H1 (cell line): Measurements from ENCODE around the gene TCERG1L. TPM values are rescaled to one million over a fixed set of nuclear protein-coding genes. Genes with fewer than 3 reads are reported as not detected.

ENCODE experiments used
- CTCF ChIA-PET: fragments of 300-600 bp; sonication (Branson Sonifier 250); formaldehyde crosslinking; loops from one replicate; lab custom pipeline; 2021; ENCODE audit not compliant: partially characterized antibody; lab: Charles Lee
- POLR2A ChIA-PET: fragments of 300-600 bp; sonication (Branson Sonifier 250); formaldehyde crosslinking; loops from one replicate; lab custom pipeline; 2021; ENCODE audit warnings: inconsistent platforms; ENCODE audit not compliant: partially characterized antibody; lab: Charles Lee
- DNase-seq, 2 experiments: peaks; one replicate each; pipeline versions ENCODE4 v3.0.0 to v3.0.0-alpha.2; 2010 to 2022; ENCODE audit warnings: low spot score in 2 of 2, low read depth in 1 of 2, mixed read lengths in 1 of 2
- FAIRE-seq: peaks from 2 replicates; lab custom pipeline; 2011; peaks lifted over from hg19 to GRCh38; lab: Jason Lieb, UNC
- H2AFZ ChIP-seq: 2 replicates; pipeline ENCODE4 v1.8.1; 2012; ENCODE audit warnings: low read length, inconsistent platforms
- H2AK5ac ChIP-seq: 2 replicates; pipeline ENCODE4 v1.6.1; 2013; ENCODE audit warnings: low read depth, low read length
- H2BK120ac ChIP-seq: replicated peaks from 2 replicates; pipeline ENCODE3; 2013; ENCODE audit warnings: low read depth, low read length, inconsistent platforms
- H2BK12ac ChIP-seq: 2 replicates; pipeline ENCODE4 v1.6.1; 2013; ENCODE audit warnings: low read depth, low read length
- H2BK15ac ChIP-seq: 2 replicates; pipeline ENCODE4 v1.6.1; 2013; ENCODE audit warnings: low read length
- H2BK20ac ChIP-seq: 2 replicates; pipeline ENCODE4 v1.6.1; 2013; ENCODE audit warnings: low read length
- H2BK5ac ChIP-seq: 2 replicates; pipeline ENCODE4 v1.6.1; 2013; ENCODE audit warnings: low read depth, low read length
- H3K14ac ChIP-seq: 2 replicates; pipeline ENCODE4 v1.6.1; 2013; ENCODE audit warnings: inconsistent platforms; ENCODE audit not compliant: insufficient read length
- H3K18ac ChIP-seq: 2 replicates; pipeline ENCODE4 v1.6.1; 2013; ENCODE audit warnings: low read length; ENCODE audit errors: extremely low read depth
- H3K23ac ChIP-seq: 2 replicates; pipeline ENCODE4 v1.6.1; 2013; ENCODE audit warnings: inconsistent platforms; ENCODE audit not compliant: insufficient read length
- H3K23me2 ChIP-seq: 2 replicates; pipeline ENCODE4 v1.6.1; 2013; ENCODE audit warnings: low read depth, low read length
- H3K27ac ChIP-seq: 2 replicates; pipeline ENCODE4 v1.6.1; 2011; ENCODE audit warnings: low read depth, low read length, inconsistent platforms
- H3K27me3 ChIP-seq, 4 experiments: replicated peaks in 1 of 4; 1 replicate in 1 of 4; 2 replicates in 3 of 4; pipeline versions ENCODE4 v1.6.1 to v1.8.1; 2011 to 2013; ENCODE audit warnings: low read length in 3 of 4, mild to moderate bottlenecking in 3 of 4, inconsistent platforms in 2 of 4, mixed read lengths in 2 of 4, moderate library complexity in 1 of 4; ENCODE audit not compliant: control insufficient read depth in 3 of 4, insufficient read depth in 3 of 4; ENCODE audit errors: extremely low read depth in 1 of 4
- H3K36me3 ChIP-seq, 4 experiments: 2 replicates each; pipeline versions ENCODE4 v1.6.1 to v1.8.1; 2011 to 2013; ENCODE audit warnings: mild to moderate bottlenecking in 4 of 4, low read length in 3 of 4, moderate library complexity in 2 of 4, control low read depth in 1 of 4, inconsistent platforms in 1 of 4; ENCODE audit not compliant: insufficient read depth in 4 of 4, control insufficient read depth in 2 of 4
- H3K4ac ChIP-seq: replicated peaks from 2 replicates; pipeline ENCODE3; 2013; ENCODE audit warnings: low read length, low read depth, mixed read lengths, inconsistent platforms; ENCODE audit not compliant: insufficient read length
- H3K4me1 ChIP-seq, 4 experiments: replicated peaks in 1 of 4; 1 replicate in 1 of 4; 2 replicates in 3 of 4; pipeline versions ENCODE4 v1.6.1 to v1.8.1; 2011 to 2013; ENCODE audit warnings: low read length in 3 of 4, inconsistent platforms in 2 of 4, mixed read lengths in 1 of 4; ENCODE audit not compliant: insufficient read depth in 4 of 4, control insufficient read depth in 3 of 4
- H3K4me2 ChIP-seq, 2 experiments: 2 replicates each; pipeline versions ENCODE4 v1.6.1 to v1.8.1; 2011 to 2013; ENCODE audit warnings: low read depth in 2 of 2, low read length in 2 of 2, control low read depth in 1 of 2, inconsistent platforms in 1 of 2, mild to moderate bottlenecking in 1 of 2; ENCODE audit not compliant: insufficient read depth in 1 of 2
- H3K4me3 ChIP-seq, 4 experiments: fragments of 200-600, 300-600 bp in 1 of 4; sonication (generic), shearing (Covaris generic), sonication (Bioruptor Twin) in 1 of 4; 2 replicates each; pipeline versions ENCODE4 v1.5.1 to v1.8.1; 2011 to 2016; ENCODE audit warnings: low read length in 4 of 4, low read depth in 3 of 4, control low read depth in 2 of 4, inconsistent platforms in 2 of 4, mild to moderate bottlenecking in 2 of 4, mixed read lengths in 1 of 4, moderate library complexity in 1 of 4; ENCODE audit not compliant: insufficient read depth in 2 of 4; ENCODE audit errors: extremely low read depth in 1 of 4
- H3K56ac ChIP-seq: replicated peaks from 2 replicates; pipeline ENCODE3; 2013; ENCODE audit warnings: low read depth, mild to moderate bottlenecking, mixed read lengths, low read length, inconsistent platforms; ENCODE audit not compliant: insufficient read length
- H3K79me1 ChIP-seq: 2 replicates; pipeline ENCODE4 v1.6.1; 2013; ENCODE audit warnings: low read depth, low read length, control low read depth
- H3K79me2 ChIP-seq, 2 experiments: 2 replicates each; pipeline versions ENCODE4 v1.6.1 to v1.8.1; 2012 to 2013; ENCODE audit warnings: low read length in 2 of 2, mild to moderate bottlenecking in 2 of 2, inconsistent platforms in 1 of 2; ENCODE audit not compliant: insufficient read depth in 2 of 2, control insufficient read depth in 1 of 2
- H3K9ac ChIP-seq, 4 experiments: replicated peaks in 1 of 4; 1 replicate in 1 of 4; 2 replicates in 3 of 4; pipeline versions ENCODE4 v1.6.1 to v1.8.1; 2011 to 2013; ENCODE audit warnings: low read depth in 3 of 4, low read length in 3 of 4, control low read depth in 2 of 4, mild to moderate bottlenecking in 2 of 4, moderate library complexity in 2 of 4, inconsistent platforms in 1 of 4; ENCODE audit errors: extremely low read depth in 1 of 4
- H3K9me3 ChIP-seq, 2 experiments: 2 replicates each; pipeline versions ENCODE4 v1.6.1 to v1.8.1; 2012 to 2013; ENCODE audit warnings: mild to moderate bottlenecking in 2 of 2, moderate library complexity in 2 of 2, control low read depth in 1 of 2, inconsistent platforms in 1 of 2, low read depth in 1 of 2, low read length in 1 of 2, mixed read lengths in 1 of 2; ENCODE audit not compliant: insufficient read depth in 2 of 2
- H4K20me1 ChIP-seq, 2 experiments: replicated peaks in 1 of 2; 2 replicates each; pipeline versions ENCODE3 to v1.8.1; 2011 to 2013; ENCODE audit warnings: inconsistent platforms in 2 of 2, low read length in 2 of 2, mild to moderate bottlenecking in 1 of 2; ENCODE audit not compliant: insufficient read depth in 2 of 2, control insufficient read depth in 1 of 2
- H4K5ac ChIP-seq: 2 replicates; pipeline ENCODE4 v1.6.1; 2013; ENCODE audit warnings: low read length, low read depth, mixed read lengths, inconsistent platforms; ENCODE audit not compliant: insufficient read length
- H4K8ac ChIP-seq: 2 replicates; pipeline ENCODE4 v1.8.0; 2013; ENCODE audit warnings: mild to moderate bottlenecking, moderate library complexity, low read length, inconsistent platforms; ENCODE audit not compliant: insufficient read depth; ENCODE audit errors: extremely low read depth
- H4K91ac ChIP-seq: replicated peaks from 2 replicates; pipeline ENCODE3; 2013; ENCODE audit warnings: low read length, mixed read lengths, inconsistent platforms; ENCODE audit not compliant: insufficient read length
- BRCA1 ChIP-seq: IDR thresholded peaks from 2 replicates; pipeline ENCODE4 v1.6.1; 2012; ENCODE audit warnings: low read depth, low read length, improper control_type of control experiment
- CHD1 ChIP-seq: IDR thresholded peaks from 2 replicates; pipeline ENCODE4 v1.6.1; 2012; ENCODE audit warnings: low read depth, low read length, improper control_type of control experiment
- FOSL1 ChIP-seq: IDR thresholded peaks from 2 replicates; pipeline ENCODE4 v1.6.1; 2011; ENCODE audit warnings: mild to moderate bottlenecking, low read depth, low read length, moderate library complexity; ENCODE audit not compliant: insufficient read depth
- KDM5A ChIP-seq: fragments of 200-600 bp; IDR thresholded peaks from 2 replicates; pipeline ENCODE4 v1.7.1; 2012; ENCODE audit warnings: mild to moderate bottlenecking, low read length, inconsistent platforms, mixed read lengths
- NANOG ChIP-seq: IDR thresholded peaks from 2 replicates; pipeline ENCODE4 v1.6.1; 2011; ENCODE audit warnings: low read length, low read depth, mild to moderate bottlenecking, inconsistent platforms; ENCODE audit not compliant: insufficient read depth, poor library complexity, severe bottlenecking
- NRF1 ChIP-seq: IDR thresholded peaks from 2 replicates; pipeline ENCODE4 v1.6.1; 2011; ENCODE audit warnings: mild to moderate bottlenecking, low read depth, low read length, improper control_type of control experiment
- POLR2AphosphoS5 ChIP-seq: IDR thresholded peaks from 2 replicates; pipeline ENCODE4 v1.6.1; 2011; ENCODE audit warnings: low read depth, low read length
- RXRA ChIP-seq: IDR thresholded peaks from 2 replicates; pipeline ENCODE4 v1.6.1; 2011; ENCODE audit warnings: low read depth, mild to moderate bottlenecking, low read length, moderate library complexity; ENCODE audit not compliant: insufficient read depth
- SIRT6 ChIP-seq: IDR thresholded peaks from one replicate; pipeline ENCODE4 v1.7.1; 2012; ENCODE audit warnings: low read length, inconsistent platforms
- SP1 ChIP-seq: IDR thresholded peaks from 2 replicates; pipeline ENCODE4 v1.6.1; 2011; ENCODE audit warnings: low read depth, low read length
- TEAD4 ChIP-seq: IDR thresholded peaks from 2 replicates; pipeline ENCODE4 v1.6.1; 2012; ENCODE audit warnings: low read depth, low read length, inconsistent platforms, mixed read lengths
- WGBS, 2 experiments: shearing (Covaris generic) in 1 of 2; methylation state at CpG; one replicate each; pipeline versions ENCODE4 v1.1.6 to v1.1.7; 2013 to 2015; ENCODE audit warnings: low lambda C conversion rate in 2 of 2, mixed read lengths in 2 of 2, inconsistent platforms in 1 of 2, low coverage in 1 of 2, missing lambda C conversion rate in 1 of 2; ENCODE audit not compliant: insufficient replicate concordance in 2 of 2, insufficient coverage in 1 of 2, insufficient read length in 1 of 2; ENCODE audit errors: extremely low coverage in 1 of 2, missing lambda C conversion rate in 1 of 2; 5-methylcytosine and 5-hydroxymethylcytosine counted together
- polyA plus RNA-seq, 7 experiments: library from polyadenylated mRNA; depleted of rRNA in 3 of 7; stranded (reverse) in 5 of 7; unstranded in 2 of 7; fragments of >200 nt in 5 of 7; fragments of 200-250 nt in 2 of 7; gene quantifications; 1 replicate in 5 of 7; 2 replicates in 1 of 7; 4 replicates in 1 of 7; pipeline versions ENCODE4 v1.2.1 to v1.2.3, GENCODE V29; 2011 to 2013; ENCODE audit warnings: missing spikeins in 2 of 7, mixed read lengths in 2 of 7
- total RNA-seq: library from RNA; stranded (reverse); fragmentation: NEBNext Ultra II Directional; extraction: Animal tissue kit (Norgen Biotek cat#: 25700); gene quantifications from 2 replicates; pipeline ENCODE4 v1.2.1, GENCODE V29; 2021
- TF ChIP-seq, protein P1 (sequence below): IDR thresholded peaks from 2 replicates; pipeline ENCODE4 v1.6.1; 2012; ENCODE audit warnings: inconsistent platforms
- TF ChIP-seq, protein P2 (sequence below): IDR thresholded peaks from 2 replicates; pipeline ENCODE4 v1.6.1; 2012; ENCODE audit warnings: low read length, inconsistent platforms

TCERG1L gene
- total and polyA plus RNA-seq, 2 of the 8 experiments (the other 6 are each of a cell fraction or from before 2014, with no cell fraction given) = 3.9 to 6.9 TPM

DNA sequence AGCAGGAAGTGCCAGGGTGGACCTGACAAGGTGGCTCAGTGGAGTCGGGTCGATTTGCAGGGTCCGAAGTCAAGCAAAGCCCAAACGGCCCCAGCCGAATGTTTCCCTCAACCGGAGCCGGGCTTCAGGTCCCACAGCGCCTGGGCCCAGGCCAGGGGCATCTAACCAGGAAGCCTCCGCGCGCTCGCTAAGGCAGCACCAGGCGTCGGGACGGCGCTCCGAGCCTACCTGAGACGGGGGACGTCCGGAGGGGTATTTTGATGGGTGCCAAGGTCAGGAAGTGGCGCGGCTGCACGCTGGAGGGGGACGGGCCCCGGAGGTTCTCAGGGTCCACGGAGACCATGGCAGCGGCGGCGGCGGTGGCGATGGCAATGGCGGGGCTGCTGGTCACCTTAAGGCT is 51.5 kb downstream of the TCERG1L start:
- POLR2A ChIA-PET = no interaction called here
- FAIRE-seq = no peak
- no peak for TF ChIP-seq FOSL1
- no peak for TF ChIP-seq BRCA1
- TF ChIP-seq, protein P1, sequence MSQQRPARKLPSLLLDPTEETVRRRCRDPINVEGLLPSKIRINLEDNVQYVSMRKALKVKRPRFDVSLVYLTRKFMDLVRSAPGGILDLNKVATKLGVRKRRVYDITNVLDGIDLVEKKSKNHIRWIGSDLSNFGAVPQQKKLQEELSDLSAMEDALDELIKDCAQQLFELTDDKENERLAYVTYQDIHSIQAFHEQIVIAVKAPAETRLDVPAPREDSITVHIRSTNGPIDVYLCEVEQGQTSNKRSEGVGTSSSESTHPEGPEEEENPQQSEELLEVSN = no peak
- TF ChIP-seq RXRA = no peak
- TF ChIP-seq KDM5A = no peak
- no peak for TF ChIP-seq POLR2AphosphoS5
- no peak for TF ChIP-seq SIRT6
- no peak for TF ChIP-seq NRF1
- TF ChIP-seq SP1 = no peak
- TF ChIP-seq NANOG = no peak
- TF ChIP-seq, protein P2, sequence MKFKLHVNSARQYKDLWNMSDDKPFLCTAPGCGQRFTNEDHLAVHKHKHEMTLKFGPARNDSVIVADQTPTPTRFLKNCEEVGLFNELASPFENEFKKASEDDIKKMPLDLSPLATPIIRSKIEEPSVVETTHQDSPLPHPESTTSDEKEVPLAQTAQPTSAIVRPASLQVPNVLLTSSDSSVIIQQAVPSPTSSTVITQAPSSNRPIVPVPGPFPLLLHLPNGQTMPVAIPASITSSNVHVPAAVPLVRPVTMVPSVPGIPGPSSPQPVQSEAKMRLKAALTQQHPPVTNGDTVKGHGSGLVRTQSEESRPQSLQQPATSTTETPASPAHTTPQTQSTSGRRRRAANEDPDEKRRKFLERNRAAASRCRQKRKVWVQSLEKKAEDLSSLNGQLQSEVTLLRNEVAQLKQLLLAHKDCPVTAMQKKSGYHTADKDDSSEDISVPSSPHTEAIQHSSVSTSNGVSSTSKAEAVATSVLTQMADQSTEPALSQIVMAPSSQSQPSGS = no peak
- TF ChIP-seq TEAD4 = no peak
- no peak for TF ChIP-seq CHD1

More for the DNA sequence above, 51.5 kb downstream of the TCERG1L start:
- no peak for DNase-seq
- Histone ChIP-seq H3K4me1 (no peaks in the 10 kb centered on the region; a peak in 1 of 7 replicates), H2BK120ac (no peak overlapping the region), H3K79me2 (no peaks in the 10 kb centered on the region), H3K18ac (no peak overlapping the region), H2BK12ac (no peak overlapping the region), H2AK5ac (no peak overlapping the region), H3K23ac (no peak overlapping the region), H4K8ac (no peak overlapping the region), H4K20me1 (no peaks in the 10 kb centered on the region), H3K4me3 (no peak overlapping the region), H3K9ac (no peak overlapping the region), H2BK5ac (no peak overlapping the region), H2AFZ (no peak overlapping the region), H3K27ac (no peak overlapping the region), H2BK15ac (no peak overlapping the region), H4K91ac (no peak overlapping the region), H3K4ac (no peak overlapping the region), H2BK20ac (no peak overlapping the region), H3K27me3 (no peaks in the 10 kb centered on the region), H3K14ac (no peak overlapping the region), H4K5ac (no peak overlapping the region), H3K36me3 (no peaks in the 10 kb centered on the region), H3K79me1 (no peaks in the 10 kb centered on the region; the same call in 1 of the 2 replicates), H3K23me2 (no peaks in the 10 kb centered on the region), H3K4me2 (no peak overlapping the region), H3K56ac (no peak overlapping the region), H3K9me3 (no peaks in the 10 kb centered on the region)
- WGBS, 2 experiments = 94% methylated on average over 27 of the region's 32 CpGs; no CpG with 5 or more reads in 1 of the 2 experiments
- CTCF ChIA-PET = no interaction called here
